Measurements from ENCODE around the gene SLC7A4.
A peak's percentile ranks its signal among the peaks of the same experiment; 100 is the strongest.

SLC7A4 gene

DNA sequence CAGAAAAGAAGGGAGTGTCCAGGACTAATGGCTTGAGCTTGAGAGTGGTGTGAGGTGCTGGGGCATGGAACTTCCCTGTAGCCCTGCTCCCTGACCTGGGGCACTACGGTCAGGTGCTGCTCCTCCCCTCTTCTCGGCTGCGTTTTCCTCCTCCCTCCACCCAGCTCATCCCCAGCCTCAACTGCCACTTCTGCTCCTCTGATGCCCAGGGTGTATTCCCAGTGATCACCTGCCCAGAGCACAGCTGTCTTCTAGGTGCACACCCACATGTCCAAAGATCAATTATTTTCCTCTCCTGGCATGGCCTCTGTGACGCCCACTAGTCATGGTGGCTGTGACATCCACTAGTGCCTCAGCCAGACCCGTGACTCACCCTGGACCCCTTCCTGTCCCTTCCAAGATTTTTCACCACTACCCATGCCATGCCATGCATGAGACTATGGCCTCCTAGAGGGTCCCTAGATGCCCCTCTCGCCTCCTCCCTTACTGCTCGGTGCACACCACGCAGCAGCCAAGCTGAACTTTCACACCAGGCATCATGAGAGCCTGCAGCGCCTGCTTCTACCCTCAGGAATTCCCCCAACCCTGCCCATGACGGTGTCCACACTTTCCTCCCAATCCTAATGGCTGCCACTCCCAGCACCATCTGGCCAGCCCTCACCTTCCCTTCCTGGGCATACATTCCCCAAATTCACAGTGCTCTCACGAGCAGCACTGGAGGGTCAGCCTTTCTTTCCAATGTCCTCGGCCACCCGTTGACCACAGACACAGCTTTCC, 15.5 kb downstream of the SLC7A4 start:
- TF ChIP-seq CTCF (IDR thresholded peaks at IDR 0.05; ENCODE audit: borderline replicate concordance, control extremely low read depth, extremely low read depth, insufficient read depth, missing control alignments) = no peak
- in situ Hi-C loops (cut with MboI; ENCODE audit: low sequenced_read_pairs, unreplicated experiment) = no loop called here
- DNase-seq (ENCODE audit: low spot score) = no peak

GRCh38 chr22:21015466-21016006, 16.8 kb downstream of the SLC7A4 start:
- in situ Hi-C loops (cut with MboI; ENCODE audit: low sequenced_read_pairs, unreplicated experiment) = no loop called here
- TF ChIP-seq CTCF (IDR thresholded peaks at IDR 0.05; ENCODE audit: borderline replicate concordance, control extremely low read depth, extremely low read depth, insufficient read depth, missing control alignments) = no peak
- no peak for DNase-seq (ENCODE audit: low spot score)

GRCh38 chr22:21014726-21015465, 17.5 kb downstream of the SLC7A4 start, which contains the start of gene P2RX6:
Gene P2RX6, plus strand, starts transcription at chr22:21015165. Its CDS starts 10 bp downstream, at chr22:21015175.
- DNase-seq (ENCODE audit: low spot score) = no peak
- no peak for TF ChIP-seq CTCF (IDR thresholded peaks at IDR 0.05; ENCODE audit: borderline replicate concordance, control extremely low read depth, extremely low read depth, insufficient read depth, missing control alignments)
- in situ Hi-C loops (cut with MboI; ENCODE audit: low sequenced_read_pairs, unreplicated experiment) = no loop called here

GRCh38 chr22:21014202-21014725, 18.1 kb downstream of the SLC7A4 start:
- TF ChIP-seq CTCF (IDR thresholded peaks at IDR 0.05; ENCODE audit: borderline replicate concordance, control extremely low read depth, extremely low read depth, insufficient read depth, missing control alignments) = no peak
- DNase-seq (ENCODE audit: low spot score) = peak; percentile 96
- in situ Hi-C loops (cut with MboI; ENCODE audit: low sequenced_read_pairs, unreplicated experiment) = no loop called here

DNA sequence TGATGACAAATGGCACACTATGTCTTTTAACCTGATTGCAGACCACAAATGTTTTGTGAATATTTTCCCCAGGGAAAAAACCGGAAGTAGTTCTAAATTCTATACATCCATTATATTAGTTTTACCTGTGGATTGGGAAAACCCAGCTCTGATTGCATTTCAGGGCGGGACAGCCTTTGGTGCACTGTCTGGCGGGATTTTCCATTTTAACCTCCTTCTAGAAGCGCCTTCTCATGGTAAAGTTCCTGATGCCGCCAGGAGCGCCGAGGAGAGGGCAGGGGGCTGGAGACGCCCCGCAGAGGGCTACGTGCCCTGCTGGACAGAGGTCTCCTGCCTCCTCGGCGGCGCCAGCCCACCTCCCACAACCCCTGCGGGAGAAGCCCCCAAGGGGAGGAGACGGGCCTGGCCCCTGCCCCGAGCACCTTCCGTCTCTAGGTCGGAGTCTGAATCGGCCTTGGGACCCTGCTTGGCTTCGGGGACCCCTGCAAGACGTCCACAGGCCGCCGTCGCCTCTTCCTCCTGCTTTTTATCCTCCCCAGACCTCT, 18.6 kb downstream of the SLC7A4 start:
- no peak for TF ChIP-seq CTCF (IDR thresholded peaks at IDR 0.05; ENCODE audit: borderline replicate concordance, control extremely low read depth, extremely low read depth, insufficient read depth, missing control alignments)
- no peak for DNase-seq (ENCODE audit: low spot score)
- in situ Hi-C loops (cut with MboI; ENCODE audit: low sequenced_read_pairs, unreplicated experiment) = no loop called here
